Hematopoietic multipotent progenitor cell treated with erythropoietin and hydrocortisone succinate and interleukin-3 and kit ligand, for 8 days (in vitro differentiated cells): ENCODE measurements around the gene BPIFB6.

Experiments
- DNase-seq: peaks from one replicate; pipeline ENCODE4 v3.0.0-alpha.2; 2015

Gene BPIFB6

DNA sequence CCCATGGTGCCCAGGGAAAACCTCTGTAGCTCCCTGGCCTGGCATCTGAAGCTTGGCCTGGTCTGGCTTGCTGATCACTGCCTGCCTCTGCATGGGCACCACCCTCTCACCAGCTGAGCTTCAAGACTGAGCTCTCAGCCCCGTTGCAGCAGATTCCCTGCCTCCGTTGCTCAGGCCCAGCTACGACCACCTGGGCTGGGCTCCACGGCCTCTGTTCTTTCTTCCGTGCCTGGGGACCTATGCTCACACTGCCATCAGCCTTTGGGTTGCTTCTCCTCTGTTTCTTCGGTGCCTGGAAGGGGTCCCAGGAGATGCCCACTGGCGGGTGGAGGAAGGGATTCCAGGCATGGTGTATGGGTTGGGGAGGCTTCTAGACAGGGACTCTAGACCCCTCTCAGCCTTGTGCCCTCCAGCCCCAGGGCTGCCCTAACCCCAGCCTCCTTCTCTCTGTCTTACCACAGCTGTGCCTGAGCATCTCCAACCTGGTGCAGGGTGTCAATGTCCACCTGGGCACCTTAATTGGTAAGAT is 14.8 kb upstream of the BPIFB6 start:
- DNase-seq = no peak

DNA sequence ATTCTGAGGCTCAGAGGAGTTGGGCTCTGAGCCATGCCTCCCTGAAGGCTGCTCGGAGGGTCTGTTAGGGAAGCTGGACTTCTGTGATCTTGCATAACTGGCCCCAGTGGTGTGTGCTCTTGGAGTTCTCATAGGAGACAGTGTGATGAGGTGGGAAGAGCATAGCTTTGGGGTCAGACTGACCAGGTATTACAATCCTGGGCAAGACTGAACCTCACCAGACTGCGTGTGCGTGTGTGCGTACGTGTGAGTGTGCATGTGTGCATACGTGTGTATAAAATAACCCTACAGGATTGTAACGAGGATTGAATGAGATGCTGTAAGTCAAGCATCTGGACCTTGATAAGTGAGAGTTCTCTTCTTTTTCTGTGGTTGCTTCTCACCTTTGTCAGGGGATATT is 13.9 kb upstream of the BPIFB6 start:
- DNase-seq = no peak

GRCh38 chr20:33018169-33018931 is 13.1 kb upstream of the BPIFB6 start:
- DNase-seq = no peak

DNA sequence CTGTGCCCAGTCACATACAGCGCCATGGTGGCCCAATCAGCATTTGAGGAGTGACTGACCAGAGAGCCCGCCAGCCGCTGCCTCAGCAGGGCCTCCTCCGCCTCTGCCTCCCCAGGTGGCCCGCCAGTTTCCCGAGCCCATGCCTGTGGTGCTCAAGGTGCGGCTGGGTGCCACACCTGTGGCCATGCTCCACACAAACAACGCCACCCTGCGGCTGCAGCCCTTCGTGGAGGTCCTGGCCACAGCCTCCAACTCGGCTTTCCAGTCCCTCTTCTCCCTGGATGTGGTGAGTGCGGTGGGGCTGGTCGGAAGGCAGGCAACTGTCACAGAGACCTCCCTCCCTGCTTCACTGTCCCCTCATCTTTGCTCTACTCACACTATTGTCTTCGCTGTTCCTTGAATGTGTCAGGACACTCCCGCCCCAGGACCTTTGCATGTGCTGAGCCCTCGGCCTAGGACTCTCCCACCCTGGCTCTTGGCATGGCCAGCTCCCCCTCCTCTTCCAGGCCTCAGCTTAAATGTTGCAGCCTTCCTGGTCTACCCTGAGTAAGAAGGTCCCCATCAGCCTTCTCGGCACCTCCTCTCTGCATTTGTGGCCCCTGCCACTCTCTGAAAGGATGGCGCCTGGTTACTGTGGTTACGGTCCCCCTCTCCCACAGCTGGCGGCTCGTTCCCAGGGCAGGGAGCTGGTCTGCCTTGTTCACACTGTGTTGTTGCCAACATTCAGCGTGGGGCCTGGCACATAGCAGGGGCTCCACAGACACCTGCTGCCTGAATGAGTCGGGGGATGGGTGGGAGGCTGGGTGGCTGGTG is 11.8 kb upstream of the BPIFB6 start:
- no peak for DNase-seq

DNA sequence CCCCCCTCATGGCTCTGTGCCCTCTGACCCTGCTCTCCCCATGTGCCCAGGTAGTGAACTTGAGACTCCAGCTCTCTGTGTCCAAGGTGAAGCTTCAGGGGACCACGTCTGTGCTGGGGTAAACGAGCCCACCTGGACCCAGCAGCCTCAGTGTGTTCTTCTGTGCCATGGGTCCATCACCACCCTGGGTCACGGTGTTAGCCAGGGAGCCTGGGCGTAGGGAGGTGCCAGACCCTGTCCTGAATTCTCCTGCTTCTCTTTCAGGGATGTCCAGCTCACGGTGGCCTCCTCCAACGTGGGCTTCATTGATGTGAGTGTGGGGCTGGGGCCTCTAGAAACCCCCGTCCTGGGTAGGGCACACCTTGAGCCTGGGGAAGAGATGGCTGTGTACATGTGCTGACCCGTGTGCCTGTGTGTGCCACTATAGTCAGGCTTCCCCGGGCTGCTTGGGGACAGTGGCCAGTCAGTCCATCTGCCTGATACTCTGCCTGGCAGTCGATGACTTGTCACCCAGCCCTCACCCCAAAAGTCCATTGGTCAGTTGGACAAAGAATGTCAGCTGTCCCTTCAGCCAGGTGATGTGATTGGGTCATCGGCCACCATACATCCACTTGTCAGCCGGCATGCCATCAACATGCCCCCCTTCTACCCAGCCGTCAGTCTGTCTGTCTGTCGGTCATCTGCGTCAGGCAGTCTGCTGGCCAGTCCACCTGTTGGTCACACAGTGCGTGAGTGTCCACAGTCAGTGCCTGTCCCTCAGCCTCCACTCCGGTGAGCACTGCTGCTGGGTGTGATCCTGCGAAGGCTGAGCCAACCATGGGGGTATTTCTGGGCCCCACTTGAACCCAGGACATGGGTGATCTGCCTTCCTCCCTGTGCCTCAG is 10.9 kb upstream of the BPIFB6 start:
- no peak for DNase-seq

DNA sequence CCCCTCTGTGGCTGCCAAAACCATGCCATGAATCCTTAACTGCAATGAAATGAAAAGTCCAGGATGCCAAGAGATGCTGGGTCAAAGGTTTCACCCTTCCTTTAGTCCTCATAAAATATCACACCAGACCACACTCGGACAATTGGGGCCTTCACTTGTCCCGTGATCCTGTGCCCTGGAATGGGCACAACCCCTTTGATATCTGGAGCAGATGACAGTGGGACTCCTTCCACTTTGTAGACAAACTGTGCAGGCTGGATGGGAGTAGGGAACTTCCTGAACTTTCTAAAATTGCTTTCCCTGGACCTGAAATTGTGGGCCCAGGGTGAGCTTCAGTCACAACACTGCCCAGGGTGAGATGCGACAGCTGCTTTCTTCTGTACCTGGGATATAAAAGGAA is 9.6 kb upstream of the BPIFB6 start:
- DNase-seq = no peak

DNA sequence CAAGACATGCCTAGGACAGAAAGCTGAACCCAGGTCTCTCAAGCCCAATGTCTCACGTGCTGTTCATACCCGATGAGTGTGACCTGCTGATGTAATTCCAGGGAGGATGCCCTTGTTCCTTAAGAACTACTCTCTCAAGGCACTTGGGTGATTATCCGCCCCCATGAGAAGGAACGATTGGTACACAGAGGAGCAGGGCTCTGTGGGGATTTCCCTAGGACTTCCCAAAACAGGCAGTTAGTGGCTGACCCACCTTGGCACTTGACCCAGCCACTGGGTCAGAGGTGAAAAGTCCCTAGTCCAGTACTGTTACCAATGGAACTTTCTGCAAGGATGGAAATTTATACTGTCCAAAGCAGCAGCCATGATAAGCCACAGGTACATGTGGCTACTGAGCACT is 9.2 kb upstream of the BPIFB6 start:
- DNase-seq = no peak

GRCh38 chr20:33022694-33023438 is 8.6 kb upstream of the BPIFB6 start:
- no peak for DNase-seq

DNA sequence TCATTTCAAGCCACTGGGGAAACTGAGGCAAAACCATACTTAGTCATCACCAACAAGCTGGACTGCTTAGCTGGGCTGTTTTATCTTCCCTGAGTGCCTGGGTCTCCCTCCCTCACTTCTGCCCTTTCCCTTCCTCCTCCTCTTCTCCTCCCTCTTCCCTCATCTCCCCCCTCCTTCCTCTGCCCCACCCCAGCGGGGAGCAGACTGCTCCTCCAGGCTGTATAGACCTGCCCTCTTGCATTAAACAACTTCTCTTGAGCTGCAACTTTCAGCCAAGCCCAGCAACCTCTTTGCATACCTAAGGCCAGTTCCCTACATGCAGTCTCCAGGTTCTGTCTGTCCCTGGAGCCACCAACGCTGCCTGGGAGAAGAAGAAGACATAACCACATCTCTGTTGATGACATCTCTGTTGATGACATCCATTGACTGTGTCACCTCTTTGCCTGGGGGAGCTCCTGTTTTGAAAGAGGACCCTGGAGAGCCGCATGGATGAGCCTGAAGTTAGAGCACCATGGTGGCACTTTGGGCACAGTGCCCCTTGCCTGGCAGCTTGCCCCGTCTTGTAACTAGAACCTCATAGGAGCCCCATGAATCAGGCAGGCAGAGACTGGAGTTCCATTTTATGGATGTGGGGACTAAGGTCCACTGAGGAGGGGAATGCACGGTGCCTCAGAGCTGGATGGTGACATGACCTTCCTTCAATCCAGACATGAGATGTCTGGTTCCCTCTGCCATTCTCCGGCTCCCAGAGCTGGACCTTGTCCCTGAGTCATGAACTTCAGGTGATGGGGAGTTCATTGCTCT is 7.8 kb upstream of the BPIFB6 start:
- no peak for DNase-seq

DNA sequence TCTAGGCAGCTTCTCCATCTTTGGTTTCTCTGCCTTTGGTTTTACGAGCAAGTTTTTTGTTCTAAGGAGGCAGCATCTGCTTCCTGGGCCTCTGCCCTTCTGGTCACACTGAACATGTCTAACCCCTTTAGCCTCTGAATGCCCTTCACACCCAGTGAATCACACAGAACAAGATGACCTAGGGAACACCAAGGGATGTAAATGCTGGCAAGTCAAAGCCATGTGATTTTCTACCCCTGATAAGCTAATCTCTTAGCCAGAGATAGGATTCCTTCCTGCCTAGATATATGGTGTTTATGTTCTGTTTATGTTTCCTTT is 7.2 kb upstream of the BPIFB6 start:
- no peak for DNase-seq

DNA sequence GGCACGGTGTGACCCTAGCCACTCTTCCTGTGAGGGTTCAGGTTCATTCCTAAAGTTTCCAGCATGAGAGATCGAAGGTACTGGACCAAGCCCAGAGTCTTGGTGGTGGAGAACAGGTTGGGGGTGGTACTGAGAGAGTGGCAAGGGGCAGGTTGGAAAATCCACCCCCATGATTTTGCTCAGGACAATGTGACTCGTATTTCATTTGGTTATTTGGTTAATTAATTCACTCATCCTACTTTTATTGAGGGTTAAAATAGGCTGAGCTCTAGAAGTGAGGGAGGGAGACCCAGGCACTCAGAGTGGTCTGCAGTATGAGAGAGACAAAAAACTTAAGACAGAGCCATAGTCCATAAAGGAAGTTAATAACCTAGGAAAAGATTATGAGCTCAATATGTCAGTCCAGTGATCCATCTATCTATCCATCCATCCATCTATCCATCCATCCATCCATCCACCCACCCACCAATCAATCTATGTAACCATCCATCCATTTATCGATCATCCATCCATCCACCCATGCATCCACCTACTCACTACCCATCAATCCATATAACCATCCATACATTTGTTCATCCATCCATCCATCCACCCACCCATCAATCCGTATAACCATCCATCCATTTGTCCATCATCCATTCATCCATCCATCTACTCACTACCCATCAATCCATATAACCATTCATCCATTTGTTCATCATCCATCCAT is 6.7 kb upstream of the BPIFB6 start:
- DNase-seq = no peak

DNA sequence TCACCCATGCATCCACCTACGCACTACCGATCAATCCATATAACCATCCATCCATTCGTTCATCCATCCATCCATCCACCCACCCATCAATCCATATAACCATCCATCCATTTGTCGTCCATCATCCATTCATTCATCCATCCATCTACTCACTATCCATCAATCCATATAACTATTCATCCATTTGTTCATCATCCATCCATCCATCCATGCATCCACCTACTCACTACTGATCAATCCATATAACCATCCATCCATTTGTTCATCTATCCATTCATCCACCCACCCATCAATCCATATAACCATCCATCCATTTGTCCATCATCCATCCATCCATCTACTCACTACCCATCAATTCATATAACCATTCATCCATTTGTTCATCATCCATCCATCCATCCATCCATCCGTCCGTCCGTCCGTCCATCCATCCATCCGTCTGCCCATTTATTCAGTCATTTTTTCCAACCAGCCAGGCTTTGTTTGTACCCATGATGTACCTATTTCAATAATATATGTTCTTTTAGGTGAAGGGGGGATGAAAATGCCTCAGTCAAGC is 6.1 kb upstream of the BPIFB6 start:
- no peak for DNase-seq

GRCh38 chr20:33026072-33026778 is 5.2 kb upstream of the BPIFB6 start:
- no peak for DNase-seq

GRCh38 chr20:33026779-33027759 is 4.4 kb upstream of the BPIFB6 start:
- DNase-seq = no peak

GRCh38 chr20:33027769-33028751 is 3.4 kb upstream of the BPIFB6 start:
- no peak for DNase-seq

DNA sequence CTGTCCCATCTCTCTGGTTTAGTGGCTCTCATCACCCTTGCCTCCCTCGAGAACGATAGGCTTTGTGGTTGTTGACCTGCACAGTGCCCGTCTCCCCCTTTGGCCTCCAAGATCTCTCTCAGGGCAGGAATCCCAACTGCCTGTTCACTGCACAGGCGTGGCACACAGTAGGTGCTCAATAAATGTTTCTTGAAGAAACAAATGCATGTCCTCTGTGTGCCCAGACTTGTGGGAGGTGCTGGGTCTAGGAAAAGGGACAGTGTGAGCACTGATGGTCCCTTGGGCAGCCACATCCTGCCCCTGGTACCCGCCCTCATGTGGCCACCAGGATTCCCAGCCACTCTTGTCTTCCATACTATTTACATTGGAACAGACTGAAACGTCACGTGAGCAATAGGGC is 2.6 kb upstream of the BPIFB6 start:
- DNase-seq = no peak

GRCh38 chr20:33030076-33030475 is 1.4 kb upstream of the BPIFB6 start:
- no peak for DNase-seq
